AG10803 (cell line): Measurements from ENCODE around the gene CHCHD5.
A peak's percentile ranks its signal among the peaks of the same experiment; 100 is the strongest.

ENCODE experiments used
- DNase-seq: peaks from one replicate; pipeline ENCODE4 v3.0.0; 2010; ENCODE audit warnings: low read depth
- H3K4me3 ChIP-seq: 2 replicates; pipeline ENCODE4 v1.5.1; 2011; ENCODE audit warnings: mild to moderate bottlenecking, low read length, control low read depth
- TF ChIP-seq, protein P1 (sequence below): conservative IDR thresholded peaks from 2 replicates; pipeline ENCODE4 v1.5.1; 2011; ENCODE audit warnings: mild to moderate bottlenecking, low read length, control low read depth, inconsistent platforms

Gene CHCHD5

DNA sequence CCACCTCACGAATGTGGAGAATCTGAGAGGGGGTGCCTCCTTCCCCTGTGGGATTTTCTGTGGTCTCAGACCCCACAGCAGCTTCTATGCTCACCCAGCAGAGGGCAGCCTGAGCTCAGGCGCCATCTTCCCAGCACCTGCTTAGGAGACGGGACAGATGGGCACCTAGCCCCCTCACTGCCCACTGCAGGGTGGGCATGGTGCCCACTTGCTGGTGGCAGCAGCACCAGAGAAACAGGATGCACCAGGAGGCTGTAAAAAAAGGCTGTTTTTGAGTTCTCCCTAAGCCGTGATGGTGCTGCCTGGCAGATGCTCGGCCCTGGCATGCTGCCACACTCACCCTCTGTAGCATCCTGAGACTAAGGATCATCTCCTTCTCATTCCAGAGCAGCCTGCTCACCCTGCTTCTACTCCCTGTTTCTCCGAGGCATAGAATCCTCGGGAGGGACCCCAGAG lies 42.2 kb downstream of the CHCHD5 start:
- TF ChIP-seq, protein P1, sequence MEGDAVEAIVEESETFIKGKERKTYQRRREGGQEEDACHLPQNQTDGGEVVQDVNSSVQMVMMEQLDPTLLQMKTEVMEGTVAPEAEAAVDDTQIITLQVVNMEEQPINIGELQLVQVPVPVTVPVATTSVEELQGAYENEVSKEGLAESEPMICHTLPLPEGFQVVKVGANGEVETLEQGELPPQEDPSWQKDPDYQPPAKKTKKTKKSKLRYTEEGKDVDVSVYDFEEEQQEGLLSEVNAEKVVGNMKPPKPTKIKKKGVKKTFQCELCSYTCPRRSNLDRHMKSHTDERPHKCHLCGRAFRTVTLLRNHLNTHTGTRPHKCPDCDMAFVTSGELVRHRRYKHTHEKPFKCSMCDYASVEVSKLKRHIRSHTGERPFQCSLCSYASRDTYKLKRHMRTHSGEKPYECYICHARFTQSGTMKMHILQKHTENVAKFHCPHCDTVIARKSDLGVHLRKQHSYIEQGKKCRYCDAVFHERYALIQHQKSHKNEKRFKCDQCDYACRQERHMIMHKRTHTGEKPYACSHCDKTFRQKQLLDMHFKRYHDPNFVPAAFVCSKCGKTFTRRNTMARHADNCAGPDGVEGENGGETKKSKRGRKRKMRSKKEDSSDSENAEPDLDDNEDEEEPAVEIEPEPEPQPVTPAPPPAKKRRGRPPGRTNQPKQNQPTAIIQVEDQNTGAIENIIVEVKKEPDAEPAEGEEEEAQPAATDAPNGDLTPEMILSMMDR, result peak; percentile 88
- DNase-seq, result peak; percentile 69
- peak overlapping the region; percentile 48 for H3K4me3 ChIP-seq

GRCh38 chr2:112627060-112628040 lies 42.9 kb downstream of the CHCHD5 start:
- DNase-seq, result peak; percentile 94
- TF ChIP-seq, protein P1, result 0 out of 2 replicates have a peak, but pooled peaks have one; percentile 1
- H3K4me3 ChIP-seq, result peak overlapping the region; percentile 48

DNA sequence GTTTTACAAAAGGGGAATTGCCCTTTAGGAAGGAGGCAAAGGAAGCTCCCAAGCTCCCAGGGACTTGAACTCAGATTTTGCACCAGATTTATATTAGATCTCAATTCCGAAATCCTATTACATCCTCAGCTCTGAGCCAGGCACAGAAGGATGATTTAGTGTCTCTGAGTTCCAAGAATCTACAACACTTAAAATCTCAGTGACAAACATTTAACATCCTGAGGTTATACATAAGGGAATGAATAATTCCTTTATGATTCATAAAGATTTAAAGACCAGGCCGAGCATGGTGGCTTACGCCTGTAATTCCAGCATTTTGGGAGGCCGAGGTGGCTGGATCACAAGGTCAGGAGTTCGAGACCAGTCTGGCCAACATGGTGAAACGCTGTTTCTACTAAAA lies 44.8 kb downstream of the CHCHD5 start:
- no peak overlapping the region for H3K4me3 ChIP-seq
- no peak for DNase-seq
- TF ChIP-seq, protein P1, result no peak

DNA sequence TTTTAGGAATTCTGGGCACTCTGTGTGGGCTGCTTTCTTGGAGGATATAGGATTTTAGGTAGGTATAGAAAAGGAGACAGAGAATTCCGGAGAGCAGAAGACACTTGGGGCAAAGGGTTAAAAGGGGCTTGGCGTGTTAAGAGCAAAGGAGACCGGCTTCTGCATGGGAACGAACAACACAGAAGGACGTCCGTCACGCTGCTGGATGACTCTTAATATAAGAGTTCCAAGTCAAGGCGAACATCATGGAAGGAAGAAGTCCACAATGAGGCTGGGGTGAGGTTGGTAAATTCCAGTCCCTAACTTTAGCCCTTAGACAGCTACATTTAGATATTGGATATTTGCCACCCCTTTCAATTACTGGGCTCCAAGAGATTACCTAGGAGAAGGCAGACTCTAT lies 45.4 kb downstream of the CHCHD5 start:
- TF ChIP-seq, protein P1, result no peak
- no peak for DNase-seq
- no peak overlapping the region for H3K4me3 ChIP-seq

DNA sequence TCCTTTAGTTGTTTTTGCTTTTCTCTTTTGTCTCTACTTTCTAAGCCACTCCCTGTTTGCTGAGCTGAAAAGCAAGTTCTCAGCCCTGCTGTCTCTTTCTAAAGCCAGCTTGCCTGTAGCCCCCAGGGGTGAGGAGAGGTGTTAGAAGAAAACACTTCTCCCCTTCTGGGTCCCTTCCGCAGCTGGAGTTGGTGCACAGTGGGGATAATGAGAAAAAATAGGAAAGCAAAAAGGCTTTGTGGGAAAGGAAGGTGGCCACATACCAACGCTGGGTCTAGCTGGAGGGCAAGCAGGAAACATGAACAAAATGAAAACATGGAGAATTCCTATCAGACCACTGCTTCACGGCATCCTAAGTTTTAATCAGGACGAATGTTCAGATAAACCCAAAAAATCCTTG lies 45.9 kb downstream of the CHCHD5 start:
- no peak overlapping the region for H3K4me3 ChIP-seq
- TF ChIP-seq, protein P1, result no peak
- DNase-seq, result no peak

- TF ChIP-seq, protein P1, result no peak
- DNase-seq, result no peak
- H3K4me3 ChIP-seq, result no peak overlapping the region
Measured at GRCh38 chr2:112633708-112634107, 49.3 kb downstream of the CHCHD5 start.
